Measurements from ENCODE around the gene TTLL12. TPM values are rescaled to one million over a fixed set of nuclear protein-coding genes. Genes with fewer than 3 reads are reported as not detected.

The TTLL12 gene
- total and polyA plus RNA-seq, 2 donors from 2014 or later, result 11.5 to 26.3 TPM

DNA sequence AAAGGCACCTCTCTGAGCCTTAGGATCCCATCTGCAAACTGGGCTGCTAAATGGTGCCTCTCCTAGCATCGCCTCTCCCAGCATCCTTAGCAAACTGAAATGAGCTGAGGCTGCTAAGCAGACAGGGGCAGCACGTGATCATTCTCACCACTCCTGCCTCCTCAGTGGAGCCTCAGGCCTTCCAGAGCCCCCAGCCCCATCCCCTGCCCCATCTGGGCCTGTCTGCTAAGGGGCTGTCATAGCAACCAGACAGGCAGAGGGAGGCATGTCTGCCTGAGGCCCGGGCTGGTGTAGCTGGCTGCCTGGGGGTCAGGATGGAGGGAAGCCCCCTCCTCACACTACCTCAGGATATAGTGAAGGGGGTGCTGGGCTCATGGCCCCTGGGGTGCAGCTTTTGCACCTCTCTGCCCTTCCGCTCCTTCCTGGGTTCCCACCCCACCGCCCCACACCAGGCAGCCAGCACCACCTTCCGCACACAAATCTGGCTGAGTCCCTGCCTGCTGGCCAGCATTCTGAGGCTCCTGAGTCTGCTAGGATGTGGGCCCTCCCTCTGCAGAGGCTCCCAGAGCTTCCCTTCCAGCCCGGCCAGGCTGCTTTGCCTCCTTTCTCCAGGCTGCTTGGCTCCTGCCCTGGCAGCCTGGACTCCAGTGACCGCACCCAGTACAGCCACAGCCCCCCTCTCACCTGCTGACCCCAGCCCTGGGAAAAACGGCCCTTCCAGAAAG lies 47.5 kb upstream of the TTLL12 start:
- FAIRE-seq (no peak), DNase-seq (no peak)
- Histone ChIP-seq H3K27ac (ENCODE audit: low read depth in 2 of 2, low read length in 2 of 2) (no peak overlapping the region), H3K36me3 (ENCODE audit: control insufficient read depth in 2 of 3, insufficient read depth in 3 of 3, low read length in 3 of 3) (no peaks in the 10 kb centered on the region), H3K4me3 (ENCODE audit: low read length in 3 of 3) (no peak overlapping the region), H3K4me1 (ENCODE audit: control insufficient read depth in 2 of 3, insufficient read depth in 2 of 3, low read depth in 1 of 3, low read length in 3 of 3) (no peaks in the 10 kb centered on the region), H3K27me3 (ENCODE audit: control insufficient read depth, insufficient read depth, low read length) (no peaks in the 10 kb centered on the region), H3K9ac (ENCODE audit: low read length in 3 of 3) (no peak overlapping the region), H3K9me3 (ENCODE audit: control insufficient read depth in 2 of 3, insufficient read depth in 1 of 3, low read length in 3 of 3) (no peaks in the 10 kb centered on the region)
- intact Hi-C loops (cut with DNase I), result no loop called here
- TF ChIP-seq, protein P1, sequence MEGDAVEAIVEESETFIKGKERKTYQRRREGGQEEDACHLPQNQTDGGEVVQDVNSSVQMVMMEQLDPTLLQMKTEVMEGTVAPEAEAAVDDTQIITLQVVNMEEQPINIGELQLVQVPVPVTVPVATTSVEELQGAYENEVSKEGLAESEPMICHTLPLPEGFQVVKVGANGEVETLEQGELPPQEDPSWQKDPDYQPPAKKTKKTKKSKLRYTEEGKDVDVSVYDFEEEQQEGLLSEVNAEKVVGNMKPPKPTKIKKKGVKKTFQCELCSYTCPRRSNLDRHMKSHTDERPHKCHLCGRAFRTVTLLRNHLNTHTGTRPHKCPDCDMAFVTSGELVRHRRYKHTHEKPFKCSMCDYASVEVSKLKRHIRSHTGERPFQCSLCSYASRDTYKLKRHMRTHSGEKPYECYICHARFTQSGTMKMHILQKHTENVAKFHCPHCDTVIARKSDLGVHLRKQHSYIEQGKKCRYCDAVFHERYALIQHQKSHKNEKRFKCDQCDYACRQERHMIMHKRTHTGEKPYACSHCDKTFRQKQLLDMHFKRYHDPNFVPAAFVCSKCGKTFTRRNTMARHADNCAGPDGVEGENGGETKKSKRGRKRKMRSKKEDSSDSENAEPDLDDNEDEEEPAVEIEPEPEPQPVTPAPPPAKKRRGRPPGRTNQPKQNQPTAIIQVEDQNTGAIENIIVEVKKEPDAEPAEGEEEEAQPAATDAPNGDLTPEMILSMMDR (IDR thresholded peaks at IDR 0.05; ENCODE audit: borderline replicate concordance, extremely low read depth, insufficient read depth), result no peak

DNA sequence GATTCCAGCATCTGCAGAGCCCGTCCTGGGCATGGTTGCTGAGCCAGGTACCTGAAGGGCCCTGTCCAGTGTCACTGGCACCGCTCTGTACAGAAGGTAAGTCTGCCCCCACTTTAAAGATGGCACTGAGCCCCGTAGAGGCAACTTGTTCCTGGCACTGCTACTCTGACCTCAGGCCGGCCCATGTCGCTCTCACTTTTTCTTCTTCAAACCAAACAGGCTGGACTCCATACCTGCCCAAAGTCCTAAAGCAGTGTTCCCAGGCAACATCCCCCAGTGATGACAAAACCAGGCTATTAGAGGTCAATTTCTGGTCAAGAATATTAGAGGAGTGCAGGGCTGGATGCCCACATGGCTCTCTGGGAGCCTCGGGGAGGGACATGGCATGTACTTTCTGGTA lies 46.6 kb upstream of the TTLL12 start:
- no peaks in the 10 kb centered on the region for H3K36me3 ChIP-seq (ENCODE audit: control insufficient read depth in 2 of 3, insufficient read depth in 3 of 3, low read length in 3 of 3)
- DNase-seq (no peak), FAIRE-seq (no peak)
- H3K9ac ChIP-seq (ENCODE audit: low read length in 3 of 3), result no peak overlapping the region
- no peaks in the 10 kb centered on the region for H3K4me1 ChIP-seq (ENCODE audit: control insufficient read depth in 2 of 3, insufficient read depth in 2 of 3, low read depth in 1 of 3, low read length in 3 of 3)
- no peaks in the 10 kb centered on the region for H3K9me3 ChIP-seq (ENCODE audit: control insufficient read depth in 2 of 3, insufficient read depth in 1 of 3, low read length in 3 of 3)
- TF ChIP-seq, protein P1 (IDR thresholded peaks at IDR 0.05; ENCODE audit: borderline replicate concordance, extremely low read depth, insufficient read depth), result no peak
- H3K27ac ChIP-seq (ENCODE audit: low read depth in 2 of 2, low read length in 2 of 2), result no peak overlapping the region
- no peaks in the 10 kb centered on the region for H3K27me3 ChIP-seq (ENCODE audit: control insufficient read depth, insufficient read depth, low read length)
- intact Hi-C loops (cut with DNase I), result no loop called here
- H3K4me3 ChIP-seq (ENCODE audit: low read length in 3 of 3), result no peak overlapping the region

DNA sequence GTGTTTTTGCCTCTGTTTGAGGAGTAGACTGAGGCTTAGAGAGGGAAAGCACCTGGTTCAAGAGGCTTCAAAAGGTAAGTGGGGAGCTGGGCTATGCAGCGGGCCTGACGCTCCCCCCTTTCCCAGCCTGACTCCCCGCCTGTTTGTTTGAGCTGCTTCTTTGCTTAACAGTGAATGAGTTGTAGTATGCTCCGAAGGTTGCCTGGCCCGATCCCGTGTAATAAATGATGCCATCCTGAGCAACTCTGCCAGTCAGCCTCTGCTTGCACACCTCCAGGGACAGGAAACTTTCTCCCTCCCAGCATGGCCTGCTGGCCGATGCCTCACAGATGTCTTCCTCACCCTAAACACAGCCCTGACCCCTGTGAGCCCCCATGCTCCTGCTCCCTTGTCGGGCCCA lies 45.5 kb upstream of the TTLL12 start:
- H3K27ac ChIP-seq (ENCODE audit: low read depth in 2 of 2, low read length in 2 of 2), result no peak overlapping the region
- no peak overlapping the region for H3K4me3 ChIP-seq (ENCODE audit: low read length in 3 of 3)
- FAIRE-seq (no peak), DNase-seq (no peak)
- H3K27me3 ChIP-seq (ENCODE audit: control insufficient read depth, insufficient read depth, low read length), result no peaks in the 10 kb centered on the region
- TF ChIP-seq, protein P1 (IDR thresholded peaks at IDR 0.05; ENCODE audit: borderline replicate concordance, extremely low read depth, insufficient read depth), result no peak
- intact Hi-C loops (cut with DNase I), result no loop called here
- H3K36me3 ChIP-seq (ENCODE audit: control insufficient read depth in 2 of 3, insufficient read depth in 3 of 3, low read length in 3 of 3), result no peaks in the 10 kb centered on the region
- H3K9ac ChIP-seq (ENCODE audit: low read length in 3 of 3), result no peak overlapping the region
- H3K9me3 ChIP-seq (ENCODE audit: control insufficient read depth in 2 of 3, insufficient read depth in 1 of 3, low read length in 3 of 3), result no peaks in the 10 kb centered on the region
- no peaks in the 10 kb centered on the region for H3K4me1 ChIP-seq (ENCODE audit: control insufficient read depth in 2 of 3, insufficient read depth in 2 of 3, low read depth in 1 of 3, low read length in 3 of 3)

DNA sequence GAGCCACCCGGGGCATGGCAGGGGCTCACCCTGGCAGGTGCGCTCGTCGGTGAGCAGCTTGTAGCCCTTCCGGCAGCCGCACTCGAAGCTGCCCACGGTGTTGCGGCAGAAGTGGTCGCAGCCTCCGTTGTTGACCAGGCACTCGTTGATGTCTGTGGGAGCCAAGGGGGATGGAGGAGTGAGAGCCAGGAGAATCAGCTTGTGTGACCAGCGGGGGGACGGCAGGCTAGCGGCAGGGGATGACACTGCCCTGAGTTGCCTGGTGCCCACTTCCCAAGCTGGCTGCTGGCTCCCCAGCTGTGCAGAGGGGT lies 44.7 kb upstream of the TTLL12 start:
- TF ChIP-seq, protein P1 (IDR thresholded peaks at IDR 0.05; ENCODE audit: borderline replicate concordance, extremely low read depth, insufficient read depth), result no peak
- Histone ChIP-seq H3K9ac (ENCODE audit: low read length in 3 of 3) (no peak overlapping the region), H3K36me3 (ENCODE audit: control insufficient read depth in 2 of 3, insufficient read depth in 3 of 3, low read length in 3 of 3) (no peaks in the 10 kb centered on the region), H3K4me3 (ENCODE audit: low read length in 3 of 3) (no peak overlapping the region), H3K27me3 (ENCODE audit: control insufficient read depth, insufficient read depth, low read length) (no peaks in the 10 kb centered on the region), H3K4me1 (ENCODE audit: control insufficient read depth in 2 of 3, insufficient read depth in 2 of 3, low read depth in 1 of 3, low read length in 3 of 3) (no peaks in the 10 kb centered on the region), H3K27ac (ENCODE audit: low read depth in 2 of 2, low read length in 2 of 2) (no peak overlapping the region), H3K9me3 (ENCODE audit: control insufficient read depth in 2 of 3, insufficient read depth in 1 of 3, low read length in 3 of 3) (no peaks in the 10 kb centered on the region)
- intact Hi-C loops (cut with DNase I), result no loop called here
- no peak for FAIRE-seq
- DNase-seq, result no peak
